Measurements from ENCODE around the gene NPY4R. TPM values are rescaled to one million over a fixed set of nuclear protein-coding genes. Genes with fewer than 3 reads are reported as not detected.
"Not testable (repeated sequence)": the region's sequence is repeated elsewhere in the genome, so short reads cannot be mapped to it uniquely, and the experiment has no call there.

The NPY4R gene
- polyA plus RNA-seq, 3 donors = not detected

GRCh38 chr10:46457071-46457470 is 8.7 kb downstream of the NPY4R start:
- DNase-seq (ENCODE audit: low read depth in 3 of 3, low spot score in 2 of 3) = not testable (repeated sequence)

- not testable (repeated sequence) for DNase-seq (ENCODE audit: low read depth in 3 of 3, low spot score in 2 of 3)
These were observed 9.8 kb downstream of the NPY4R start for GRCh38 chr10:46455992-46456391.

GRCh38 chr10:46451365-46451764 is 14.4 kb downstream of the NPY4R start:
- not testable (repeated sequence) for DNase-seq (ENCODE audit: low read depth in 3 of 3, low spot score in 2 of 3)

DNA sequence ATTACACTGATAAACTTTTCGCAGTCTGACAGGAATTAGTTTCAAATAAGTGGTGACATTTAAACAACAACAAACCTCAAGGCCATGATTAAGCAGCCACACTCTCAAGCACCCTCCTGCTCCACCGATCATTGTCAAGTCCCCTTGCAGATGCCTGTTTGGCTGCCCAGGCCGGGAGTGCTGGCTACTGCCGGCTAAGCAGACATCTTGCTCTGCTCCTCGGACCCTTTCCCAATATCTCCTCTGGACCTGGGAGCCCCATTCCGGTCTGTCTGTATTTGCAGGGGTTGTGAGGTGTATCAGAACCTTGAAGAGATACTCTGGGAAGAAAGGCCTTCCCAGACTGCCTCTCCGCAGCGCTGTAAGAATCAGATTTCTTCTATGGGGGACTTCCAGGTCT is 14.9 kb downstream of the NPY4R start:
- not testable (repeated sequence) for DNase-seq (ENCODE audit: low read depth in 3 of 3, low spot score in 2 of 3)

DNA sequence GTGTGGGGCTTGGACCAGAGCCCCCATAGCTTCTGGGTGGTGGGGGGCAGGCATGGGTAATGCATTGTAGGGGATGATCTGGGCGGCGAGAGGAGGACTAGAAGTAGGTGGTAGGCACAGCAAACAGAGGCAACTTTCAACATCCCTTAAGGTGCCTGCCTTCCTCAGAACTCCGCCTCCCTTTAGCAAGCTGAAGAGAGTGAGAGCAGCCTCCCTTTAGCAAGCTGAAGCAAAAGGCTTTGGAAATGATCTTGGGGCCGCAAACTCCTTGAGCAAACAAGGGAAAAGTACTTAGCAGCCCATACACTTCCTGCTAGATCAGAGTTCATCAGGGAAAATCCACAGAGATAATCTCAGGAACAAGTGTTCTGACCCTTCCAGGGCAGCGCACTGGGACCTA is 18.3 kb downstream of the NPY4R start:
- not testable (repeated sequence) for DNase-seq (ENCODE audit: low read depth in 3 of 3, low spot score in 2 of 3)

DNA sequence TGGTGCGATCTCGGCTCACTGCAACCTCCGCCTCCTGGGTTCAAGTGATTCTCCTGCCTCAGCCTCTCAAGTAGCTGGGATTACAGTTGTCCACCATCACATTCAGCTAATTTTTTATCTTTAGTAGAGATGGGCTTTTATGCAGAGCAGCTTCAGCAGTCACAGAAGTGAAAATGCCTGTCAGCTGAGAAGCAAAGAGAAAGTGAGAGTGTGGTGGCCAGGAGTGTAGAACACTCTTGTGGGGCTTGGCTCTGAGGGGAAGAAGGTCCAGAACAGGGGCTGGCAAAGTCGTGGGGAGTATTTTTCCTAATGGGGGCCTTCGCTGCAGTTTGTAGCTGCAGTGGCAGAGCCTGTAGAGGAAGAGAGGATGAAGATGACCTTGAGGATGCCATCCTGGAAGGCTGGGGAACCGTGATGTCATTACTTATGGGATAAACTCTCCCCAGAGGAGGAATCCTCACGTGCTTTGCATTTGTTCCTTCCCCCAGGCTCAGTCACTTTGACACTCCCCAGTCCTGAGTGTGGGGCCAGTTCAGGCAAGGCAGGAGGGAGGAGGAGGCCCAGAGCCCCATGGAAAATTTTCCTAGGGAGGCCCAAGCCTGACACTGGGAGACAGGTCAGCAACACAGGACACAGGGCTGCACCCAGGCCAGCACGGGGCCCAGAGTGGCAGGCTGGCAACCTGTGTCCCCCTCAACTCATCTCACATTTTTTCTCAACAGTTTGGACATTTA is 20.2 kb downstream of the NPY4R start:
- not testable (repeated sequence) for DNase-seq (ENCODE audit: low read depth in 3 of 3, low spot score in 2 of 3)

DNA sequence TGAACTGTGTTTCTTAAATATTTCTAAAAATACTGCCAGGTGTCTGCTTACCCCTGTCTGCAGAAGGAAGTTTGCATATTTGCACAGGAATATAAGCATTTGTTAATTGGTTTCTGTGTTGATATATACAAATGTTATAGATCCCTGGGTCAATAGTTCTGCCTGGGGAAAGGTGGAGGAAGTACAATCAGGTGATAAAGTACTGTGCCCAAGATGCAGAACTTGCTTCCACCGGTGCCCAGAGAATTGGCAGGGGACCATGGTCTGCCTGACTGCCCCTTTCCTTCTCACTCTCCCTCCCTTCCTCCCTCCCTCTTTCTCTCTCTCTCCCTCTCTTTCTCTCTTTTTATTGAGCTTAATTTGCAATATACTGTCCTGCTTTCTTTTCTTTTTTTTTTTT is 22.3 kb downstream of the NPY4R start:
- DNase-seq (ENCODE audit: low read depth in 3 of 3, low spot score in 2 of 3) = not testable (repeated sequence)

- not testable (repeated sequence) for DNase-seq (ENCODE audit: low read depth in 3 of 3, low spot score in 2 of 3)
These were observed 23.0 kb downstream of the NPY4R start for GRCh38 chr10:46442706-46443275.

DNA sequence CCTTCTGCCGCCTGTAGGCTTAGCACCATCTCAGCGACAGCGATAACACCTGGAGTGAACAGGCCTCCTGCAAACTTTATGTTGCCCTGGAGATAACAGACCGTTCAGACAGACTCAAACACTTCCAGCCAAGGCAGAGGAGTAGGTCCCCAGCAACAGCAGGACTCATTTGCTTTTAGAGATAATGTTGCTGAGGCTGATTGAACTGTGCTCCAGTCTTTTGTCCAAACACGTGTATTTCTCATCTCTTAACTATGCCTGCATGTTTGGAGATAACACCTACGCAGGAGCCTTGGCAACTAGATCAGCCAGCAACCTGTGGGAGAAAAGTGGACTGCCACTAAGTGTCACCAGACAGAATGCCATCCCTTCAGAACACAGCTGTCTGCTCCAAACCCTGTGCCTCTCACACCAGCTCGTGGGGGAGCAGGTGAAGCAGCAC is 23.9 kb downstream of the NPY4R start:
- DNase-seq (ENCODE audit: low read depth in 3 of 3, low spot score in 2 of 3) = not testable (repeated sequence)

DNA sequence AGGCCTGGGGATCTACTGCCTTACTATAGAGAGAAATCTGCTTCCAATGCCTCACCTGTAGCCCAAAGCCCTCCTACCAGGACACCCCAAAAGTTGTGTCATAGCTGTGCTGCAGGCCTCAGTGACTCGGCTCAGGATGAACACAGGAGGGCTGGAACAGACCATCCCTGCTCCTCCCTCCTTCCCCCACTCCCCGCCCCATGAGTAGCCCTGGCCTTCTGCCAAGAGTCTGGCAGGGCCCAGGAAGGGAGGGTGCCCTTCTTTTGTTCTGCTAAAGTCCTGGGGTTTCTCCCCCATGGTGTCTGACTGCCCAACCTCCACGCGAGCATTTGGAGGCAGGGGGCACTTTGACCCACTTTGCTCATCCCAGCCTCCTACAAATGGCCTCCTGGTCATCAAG is 24.8 kb downstream of the NPY4R start:
- DNase-seq (ENCODE audit: low read depth in 3 of 3, low spot score in 2 of 3) = not testable (repeated sequence)

GRCh38 chr10:46423550-46423949 is 42.2 kb downstream of the NPY4R start:
- not testable (repeated sequence) for DNase-seq (ENCODE audit: low read depth in 3 of 3, low spot score in 2 of 3)

DNA sequence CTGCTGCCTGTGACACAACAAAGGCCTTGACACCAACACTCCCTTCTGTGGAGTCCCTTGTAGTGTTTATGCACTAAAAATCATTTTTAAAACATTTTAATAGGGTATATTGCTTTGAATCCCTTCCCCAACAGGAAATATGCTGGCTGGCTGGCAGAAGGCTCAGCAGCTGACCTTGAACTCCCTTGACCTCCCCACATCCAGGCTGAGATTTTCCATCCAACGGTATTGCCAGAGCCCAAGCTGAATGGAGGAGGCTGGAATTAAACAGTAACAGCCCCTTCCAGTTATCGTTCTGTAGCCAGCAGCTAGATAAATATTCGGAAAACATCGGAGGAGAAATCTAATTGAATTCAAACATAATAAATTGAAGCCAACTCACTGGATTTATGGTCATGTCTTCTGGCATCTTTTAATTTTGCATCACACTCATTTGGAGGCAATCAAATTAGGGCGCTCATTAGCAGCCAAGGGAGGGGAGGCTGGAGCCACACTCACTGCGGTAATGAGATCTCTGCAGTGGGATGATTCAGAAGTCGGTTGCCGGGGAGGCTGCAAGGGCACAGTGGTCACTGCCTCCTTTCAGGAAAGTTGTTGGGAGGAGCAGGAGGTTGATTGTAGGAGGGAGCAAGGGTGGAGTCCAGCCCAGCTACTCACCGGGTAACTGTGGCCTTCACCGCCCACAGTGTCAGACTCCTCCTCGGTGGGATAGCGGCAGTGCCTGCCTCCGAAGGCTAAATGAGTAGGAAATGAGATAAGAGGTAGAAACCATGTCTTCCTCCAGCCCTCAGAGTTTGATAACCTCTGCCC is 46.0 kb downstream of the NPY4R start:
- not testable (repeated sequence) for DNase-seq (ENCODE audit: low read depth in 3 of 3, low spot score in 2 of 3)

GRCh38 chr10:46418283-46418682 is 47.5 kb downstream of the NPY4R start:
- DNase-seq (ENCODE audit: low read depth in 3 of 3, low spot score in 2 of 3) = not testable (repeated sequence)

DNA sequence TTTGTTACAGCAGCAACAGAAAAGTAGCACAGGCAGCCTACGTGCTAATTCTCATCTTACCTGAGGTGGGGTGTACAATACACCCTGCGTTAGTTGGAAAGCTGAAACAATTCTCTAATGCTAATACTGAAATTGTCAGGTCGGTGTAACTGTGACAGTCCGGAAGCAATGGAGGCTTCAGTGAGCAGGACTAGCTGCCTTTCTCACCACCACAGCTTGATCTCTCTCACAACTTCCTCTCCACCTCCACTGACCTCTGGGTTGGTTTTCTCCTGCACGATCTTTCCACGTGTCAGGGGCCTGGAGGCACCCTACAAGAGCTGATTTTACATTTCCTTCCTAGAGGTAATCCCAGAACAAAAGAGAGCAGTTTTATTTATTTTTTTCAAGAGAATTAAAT is 50.5 kb downstream of the NPY4R start:
- not testable (repeated sequence) for DNase-seq (ENCODE audit: low read depth in 3 of 3, low spot score in 2 of 3)

- DNase-seq (ENCODE audit: low read depth in 3 of 3, low spot score in 2 of 3) = not testable (repeated sequence)
These were observed 53.1 kb downstream of the NPY4R start for GRCh38 chr10:46412665-46413064.

GRCh38 chr10:46411123-46411522 is 54.6 kb downstream of the NPY4R start:
- DNase-seq (ENCODE audit: low read depth in 3 of 3, low spot score in 2 of 3) = not testable (repeated sequence)

Other genes starting within 250 kb of the NPY4R start
- not detected for gene ANTXRL, start 179.0 kb downstream of the NPY4R start, polyA plus RNA-seq (ENCODE audit: insufficient read length in 3 of 3)
- gene ANXA8L1, start 90.2 kb downstream of the NPY4R start, polyA plus RNA-seq (ENCODE audit: insufficient read length in 3 of 3) = under 1 TPM; 0.07 to 0.15 (median 0.11) TPM
- gene GPRIN2, start 90.7 kb upstream of the NPY4R start, polyA plus RNA-seq (ENCODE audit: insufficient read length in 3 of 3) = 1 to 10 TPM; 2.6 to 3.3 (median 3.2) TPM
- 1 to 10 TPM; 5.7 to 6.4 (median 6.3) TPM for gene SYT15, start 113.2 kb upstream of the NPY4R start, polyA plus RNA-seq (ENCODE audit: insufficient read length in 3 of 3)